B cell (primary cell): ENCODE results near the gene CRYGD. TPM values are rescaled to one million over a fixed set of nuclear protein-coding genes. Genes with fewer than 3 reads are reported as not detected.

Experiments used
- ATAC-seq: fragments of 200-7000 bp; cut with Tn5 transposase; one replicate; pipeline ENCODE4 v1.10.0; 2021; ENCODE audit warnings: low read depth, mild to moderate bottlenecking, moderate number of reproducible peaks, moderate library complexity
- CTCF ChIA-PET: fragments of 350-600 bp; sonication (Branson Sonifier 250); formaldehyde crosslinking; loops from one replicate; lab custom pipeline; 2021; ENCODE audit warnings: antibody characterized with exemption, inconsistent platforms; lab: Charles Lee
- POLR2A ChIA-PET: fragments of 350-600 bp; sonication (Branson Sonifier 250); formaldehyde crosslinking; loops from one replicate; lab custom pipeline; 2021; ENCODE audit warnings: antibody characterized with exemption; lab: Charles Lee
- DNase-seq: peaks from one replicate; pipeline ENCODE4 v3.0.0; 2013
- H2AFZ ChIP-seq: 2 replicates; pipeline ENCODE4 v1.6.1; 2012; ENCODE audit warnings: mild to moderate bottlenecking, low read depth, low read length; ENCODE audit not compliant: insufficient read depth, poor library complexity, severe bottlenecking
- H3K27ac ChIP-seq, 2 donors: 1 replicate in 1 of 2; 2 replicates in 1 of 2; pipeline ENCODE4 v1.5.1; 2012 to 2013; ENCODE audit warnings: low read length in 2 of 2, mild to moderate bottlenecking in 2 of 2, moderate library complexity in 1 of 2
- H3K27me3 ChIP-seq, 4 experiments: fragments of 200-600 bp in 1 of 4; sonication (generic) in 1 of 4; replicated peaks in 1 of 4; 1 replicate in 2 of 4; 2 replicates in 2 of 4; pipeline versions ENCODE4 v1.6.1 to v1.7.0; 2013 to 2016; ENCODE audit warnings: low read length in 3 of 4, mild to moderate bottlenecking in 2 of 4, mixed read lengths in 1 of 4, moderate library complexity in 1 of 4; ENCODE audit not compliant: insufficient read depth in 4 of 4, control insufficient read depth in 3 of 4; ENCODE audit errors: control extremely low read depth in 1 of 4
- H3K36me3 ChIP-seq, 2 experiments: replicated peaks in 1 of 2; 1 replicate in 1 of 2; 2 replicates in 1 of 2; pipeline versions ENCODE4 v1.6.1 to v1.7.1; 2013; ENCODE audit warnings: low read length in 1 of 2; ENCODE audit not compliant: insufficient read depth in 2 of 2, control insufficient read depth in 1 of 2; ENCODE audit errors: control extremely low read depth in 1 of 2, extremely low read depth in 1 of 2
- H3K4me1 ChIP-seq, 2 donors: fragments of 200-600 bp in 1 of 2; sonication (generic) in 1 of 2; 1 replicate in 1 of 2; 2 replicates in 1 of 2; pipeline versions ENCODE4 v1.5.1 to v1.6.1; 2013 to 2017; ENCODE audit warnings: low read length in 2 of 2; ENCODE audit not compliant: control insufficient read depth in 2 of 2, insufficient read depth in 2 of 2
- H3K4me2 ChIP-seq: replicated peaks from 2 replicates; pipeline ENCODE3; 2012; ENCODE audit warnings: mild to moderate bottlenecking, low read depth, low read length; ENCODE audit not compliant: poor library complexity, severe bottlenecking
- H3K4me3 ChIP-seq, 5 experiments: fragments of 200-600 bp in 1 of 5; sonication (generic) in 1 of 5; 1 replicate in 3 of 5; 2 replicates in 2 of 5; pipeline versions ENCODE4 v1.5.1 to v1.7.0; 2011 to 2016; ENCODE audit warnings: low read length in 4 of 5, mild to moderate bottlenecking in 4 of 5, low read depth in 2 of 5, control low read depth in 1 of 5, moderate library complexity in 1 of 5; ENCODE audit not compliant: insufficient read depth in 1 of 5; ENCODE audit errors: control extremely low read depth in 1 of 5, extremely low read depth in 1 of 5
- H3K79me2 ChIP-seq: fragments of 200-600 bp; sonication (generic); one replicate; pipeline ENCODE4 v1.6.0; 2016; ENCODE audit warnings: low read length; ENCODE audit not compliant: control insufficient read depth, insufficient read depth
- H3K9ac ChIP-seq: fragments of 200-600 bp; sonication (generic); 2 replicates; pipeline ENCODE4 v1.6.1; 2017; ENCODE audit warnings: mild to moderate bottlenecking, low read length, moderate library complexity
- H3K9me3 ChIP-seq, 3 donors: one replicate each; pipeline versions ENCODE4 v1.6.1 to v1.7.1; 2013; ENCODE audit warnings: low read length in 2 of 3; ENCODE audit not compliant: control insufficient read depth in 2 of 3, insufficient read depth in 1 of 3; ENCODE audit errors: control extremely low read depth in 1 of 3
- H4K20me1 ChIP-seq: 2 replicates; pipeline ENCODE4 v1.6.0; 2012; ENCODE audit warnings: mild to moderate bottlenecking, low read length; ENCODE audit not compliant: insufficient read depth, control insufficient read depth, poor library complexity, severe bottlenecking
- H3K27ac Mint-ChIP-seq: one replicate; pipeline ENCODE4 v1.8.0; 2021; ENCODE audit warnings: mixed read lengths
- H3K27me3 Mint-ChIP-seq: one replicate; pipeline ENCODE4 v1.8.0; 2021; ENCODE audit warnings: mixed read lengths
- H3K4me1 Mint-ChIP-seq: one replicate; pipeline ENCODE4 v1.8.0; 2021; ENCODE audit warnings: mixed read lengths
- H3K4me3 Mint-ChIP-seq: one replicate; pipeline ENCODE4 v1.8.0; 2021; ENCODE audit warnings: mixed read lengths
- H3K9me3 Mint-ChIP-seq: one replicate; pipeline ENCODE4 v1.8.0; 2022; ENCODE audit warnings: mixed read lengths; ENCODE audit not compliant: insufficient read depth
- CTCF ChIP-seq: fragments of 200-600 bp; IDR thresholded peaks from one replicate; pipeline ENCODE4 v1.8.0; 2022; ENCODE audit warnings: antibody characterized with exemption, mild to moderate bottlenecking
- EZH2 ChIP-seq: IDR thresholded peaks from 2 replicates; pipeline ENCODE4 v1.6.1; 2012; ENCODE audit warnings: borderline replicate concordance, low read depth, mild to moderate bottlenecking, moderate library complexity, low read length; ENCODE audit not compliant: insufficient read depth, poor library complexity, severe bottlenecking
- WGBS: methylation state at CpG from one replicate; pipeline ENCODE4 v1.1.5; 2013; ENCODE audit warnings: missing lambda C conversion rate; ENCODE audit not compliant: insufficient coverage; 5-methylcytosine and 5-hydroxymethylcytosine counted together
- intact Hi-C: fragments of 100-400 bp; cut with micrococcal nuclease; formaldehyde crosslinking; loops from one replicate; pipeline ENCODE4 v1.10.0; 2022
- polyA plus RNA-seq: library from polyadenylated mRNA; depleted of rRNA; stranded (reverse); fragments of >200 nt; gene quantifications from 2 replicates; pipeline ENCODE4 v1.2.3, GENCODE V29; 2012
- total RNA-seq, 2 donors: library from RNA; stranded (reverse); fragments of 120-200 nt in 1 of 2; gene quantifications; 1 replicate in 1 of 2; 2 replicates in 1 of 2; pipeline versions ENCODE4 v1.2.3 to v1.2.4, GENCODE V29; 2013 to 2022

Gene CRYGD
- total and polyA plus RNA-seq, 2 donors (not counting 1 experiment from before 2014, with no cell fraction given): not detected

GRCh38 chr2:208147008-208147407 is 22.7 kb upstream of the CRYGD start:
- no peaks in the 10 kb centered on the region for H3K4me1 Mint-ChIP-seq
- Histone ChIP-seq H4K20me1 (no peaks in the 10 kb centered on the region), H3K9ac (no peak overlapping the region), H3K79me2 (no peaks in the 10 kb centered on the region), H3K36me3 (no peaks in the 10 kb centered on the region), H3K27ac (no peak overlapping the region), H3K4me1 (no peaks in the 10 kb centered on the region), H3K4me3 (no peak overlapping the region), H3K4me2 (no peak overlapping the region), H2AFZ (no peak overlapping the region), H3K27me3 (no peaks in the 10 kb centered on the region), H3K9me3 (no peaks in the 10 kb centered on the region)
- no peak overlapping the region for H3K4me3 Mint-ChIP-seq
- POLR2A ChIA-PET: no interaction called here
- peaks cover 14% of the 10 kb centered on the region for H3K27me3 Mint-ChIP-seq
- DNase-seq (no peak), ATAC-seq (no peak)
- CTCF ChIA-PET: no interaction called here
- intact Hi-C loops: no loop called here
- TF ChIP-seq EZH2 (no peak), CTCF (no peak)
- no peak overlapping the region for H3K27ac Mint-ChIP-seq
- peaks cover 5% of the 10 kb centered on the region for H3K9me3 Mint-ChIP-seq

DNA sequence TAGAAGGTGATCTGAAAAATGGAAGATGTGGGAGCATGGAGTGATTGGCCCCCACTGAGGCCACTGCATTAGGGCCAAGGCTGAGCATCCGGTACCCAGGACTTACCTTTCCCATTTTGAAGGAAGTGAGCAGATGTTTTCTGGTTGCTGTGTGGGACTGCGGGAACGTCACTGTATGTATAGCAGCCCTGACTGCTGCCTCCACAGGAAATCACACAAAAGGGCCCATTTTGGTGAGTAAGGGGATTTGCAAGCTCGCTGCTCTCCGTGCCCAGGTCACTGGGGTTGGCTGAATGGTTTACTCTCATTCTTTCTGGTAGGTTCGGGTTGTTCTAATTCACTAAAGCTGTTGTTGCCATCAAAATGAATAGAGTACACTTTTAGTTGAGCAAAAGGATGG is 21.7 kb upstream of the CRYGD start, which contains the start of gene CRYGB:
TSS of gene CRYGB (minus strand) at position 153 of the 400 bp plus-strand sequence. CDS start at position 115, 38 bp downstream.
- intact Hi-C loops: no loop called here
- Histone ChIP-seq H3K4me1 (no peaks in the 10 kb centered on the region), H2AFZ (no peak within 1 kb of the TSS), H3K27ac (no peak within 1 kb of the TSS), H3K4me3 (no peak within 1 kb of the TSS), H3K27me3 (no peaks in the 10 kb centered on the region), H3K36me3 (no peaks in the 10 kb centered on the region), H3K9me3 (peaks cover 0 to 2% (median 0%) of the 10 kb centered on the region in 3 donors), H3K79me2 (no peaks in the 10 kb centered on the region), H3K4me2 (no peak within 1 kb of the TSS), H4K20me1 (no peaks in the 10 kb centered on the region), H3K9ac (no peak within 1 kb of the TSS)
- DNase-seq (no peak), ATAC-seq (no peak)
- TF ChIP-seq EZH2 (no peak), CTCF (no peak)
- 70% methylated on average over 6 of the region's 6 CpGs for whole genome bisulfite sequencing
- CTCF ChIA-PET: no interaction called here
- Mint-ChIP-seq H3K4me1 (no peaks in the 10 kb centered on the region), H3K27ac (no peak within 1 kb of the TSS), H3K27me3 (peaks cover 14% of the 10 kb centered on the region), H3K4me3 (no peak within 1 kb of the TSS), H3K9me3 (no peaks in the 10 kb centered on the region)
- POLR2A ChIA-PET: interaction anchor here (0.7 kb wide), 1 partner anchor 10 kb away, joined by 6 read pairs; no protein-coding TSS in a partner anchor
